ENCODE results near the gene BTRC. TPM values are rescaled to one million over a fixed set of nuclear protein-coding genes. Genes with fewer than 3 reads are reported as not detected.

BTRC gene
- total RNA-seq, 2 experiments from 2014 or later, result 17.3 to 20.6 TPM

GRCh38 chr10:101558671-101559595 is 205.0 kb downstream of the BTRC start:
- POLR2A ChIA-PET, result interaction anchor here (0.8 to 1.1 kb wide), 2 partner anchors 8 to 27 kb away, joined by 3 read pairs; no protein-coding TSS in a partner anchor
- CTCF ChIA-PET, result interaction anchor here (0.6 kb wide), 1 partner anchor 264 kb away, joined by 5 read pairs; no protein-coding TSS in a partner anchor

DNA sequence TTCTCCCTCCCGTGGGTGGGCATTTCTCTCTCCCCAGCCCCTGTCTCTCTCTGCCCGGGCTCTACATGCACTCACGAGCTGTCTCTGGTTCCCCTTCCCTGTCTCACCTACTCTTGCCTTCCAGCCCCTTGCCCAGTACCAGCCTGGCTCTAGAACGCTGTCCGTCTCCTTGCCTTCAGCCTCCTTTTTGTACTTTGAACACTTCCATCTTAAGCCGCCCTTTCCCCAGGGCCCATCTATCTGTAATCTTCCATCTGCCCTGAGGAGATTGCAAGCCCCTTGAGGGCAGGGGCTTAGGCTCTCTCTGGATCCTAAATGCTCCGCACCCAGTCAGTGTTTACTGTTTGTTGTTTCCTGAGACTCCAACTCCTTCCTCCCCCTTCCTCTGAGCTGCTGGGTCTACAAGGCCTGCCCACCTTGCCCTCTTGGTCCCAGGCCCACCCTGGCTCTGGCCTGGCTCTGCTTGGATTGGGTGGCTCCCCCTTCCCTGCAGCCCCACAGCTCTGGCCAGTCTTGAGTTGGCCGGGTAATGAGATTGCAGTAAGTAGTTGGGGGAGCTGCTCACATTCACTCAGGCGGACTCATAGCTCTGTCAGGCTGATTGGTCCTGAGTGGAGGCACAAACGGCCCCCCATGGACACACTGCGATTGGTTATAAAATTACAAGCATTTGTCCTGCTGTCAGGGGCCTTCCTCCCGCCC is 205.8 kb downstream of the BTRC start:
- CTCF ChIA-PET, result interaction anchor here (0.6 to 0.7 kb wide), 2 partner anchors 10 to 546 kb away, joined by 3 to 4 read pairs; no protein-coding TSS in a partner anchor
- POLR2A ChIA-PET, result interaction anchor here (1.1 kb wide), 1 partner anchor 9 kb away, joined by 3 read pairs; no protein-coding TSS in a partner anchor

GRCh38 chr10:101560298-101561067 is 206.5 kb downstream of the BTRC start:
- ChIA-PET CTCF (interaction anchor here (0.6 to 0.7 kb wide), 2 partner anchors 9 to 547 kb away, joined by 3 to 4 read pairs; no protein-coding TSS in a partner anchor), POLR2A (no interaction called here)

DNA sequence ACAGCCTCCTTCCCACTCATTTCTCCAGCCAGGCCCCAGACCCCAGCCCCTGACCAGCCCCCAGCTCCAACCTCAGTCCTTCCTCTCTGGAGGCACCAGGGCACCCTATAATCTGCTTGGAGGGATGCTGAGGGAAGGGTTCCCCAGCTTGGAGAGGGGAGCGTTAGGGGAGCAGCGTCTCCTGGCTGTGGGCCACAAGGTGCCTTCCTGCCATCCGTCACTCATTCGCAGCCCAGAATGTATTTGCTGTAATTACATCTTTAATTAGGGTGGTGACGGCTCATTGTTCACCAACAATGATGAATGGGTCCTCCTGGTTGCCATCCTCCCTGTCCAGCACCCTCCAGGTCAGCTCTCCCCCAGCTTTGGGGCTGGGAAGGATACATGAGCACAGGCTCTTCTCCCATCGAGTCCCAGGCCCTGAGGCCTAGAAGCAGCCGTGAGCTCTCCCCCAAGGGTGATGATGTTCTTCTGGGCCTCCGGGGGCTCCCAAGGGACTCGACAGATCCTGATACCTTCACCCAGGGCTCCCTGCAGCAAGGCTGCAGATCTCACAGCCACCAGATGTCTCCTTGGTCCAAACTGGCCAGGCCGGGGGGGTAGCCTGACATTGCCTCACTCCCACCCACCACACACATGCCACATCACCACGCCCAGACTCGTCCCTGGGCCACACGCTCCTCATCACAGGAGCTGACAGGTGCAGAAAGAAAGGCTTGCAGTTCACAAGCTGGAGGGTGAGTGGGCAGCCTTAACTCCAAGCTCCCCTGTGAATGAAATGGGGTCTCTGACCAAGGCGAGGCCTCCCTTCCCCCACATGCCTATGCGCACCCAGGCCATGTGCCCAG is 207.3 kb downstream of the BTRC start:
- ChIA-PET CTCF (interaction anchor here (0.7 kb wide), 1 partner anchor 10 kb away, joined by 3 read pairs; no protein-coding TSS in a partner anchor), POLR2A (no interaction called here)

DNA sequence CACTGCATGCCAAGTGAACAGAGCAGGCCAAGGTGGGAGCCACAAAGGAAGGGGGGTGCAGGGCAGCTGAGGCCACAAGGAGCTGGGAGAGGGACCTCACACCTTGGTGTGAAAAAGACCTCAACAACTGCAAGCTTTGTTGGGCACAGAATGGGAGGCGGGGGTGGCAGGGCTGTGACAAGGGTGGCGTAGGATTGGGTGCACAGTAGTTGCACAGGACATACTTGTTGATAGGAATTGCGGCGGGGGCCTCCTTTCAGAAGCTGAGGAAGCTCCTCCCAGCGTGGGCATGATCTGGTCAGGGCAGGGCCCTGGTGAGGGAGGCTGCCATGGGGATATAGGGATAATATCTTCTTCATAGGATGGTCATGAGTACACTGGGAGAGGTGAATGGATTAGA is 208.3 kb downstream of the BTRC start:
- ChIA-PET CTCF (interaction anchor here (0.7 kb wide), 1 partner anchor 9 kb away, joined by 3 read pairs; no protein-coding TSS in a partner anchor), POLR2A (no interaction called here)

GRCh38 chr10:101563007-101563406 is 209.0 kb downstream of the BTRC start:
- CTCF ChIA-PET, result no interaction called here
- POLR2A ChIA-PET, result no interaction called here

DNA sequence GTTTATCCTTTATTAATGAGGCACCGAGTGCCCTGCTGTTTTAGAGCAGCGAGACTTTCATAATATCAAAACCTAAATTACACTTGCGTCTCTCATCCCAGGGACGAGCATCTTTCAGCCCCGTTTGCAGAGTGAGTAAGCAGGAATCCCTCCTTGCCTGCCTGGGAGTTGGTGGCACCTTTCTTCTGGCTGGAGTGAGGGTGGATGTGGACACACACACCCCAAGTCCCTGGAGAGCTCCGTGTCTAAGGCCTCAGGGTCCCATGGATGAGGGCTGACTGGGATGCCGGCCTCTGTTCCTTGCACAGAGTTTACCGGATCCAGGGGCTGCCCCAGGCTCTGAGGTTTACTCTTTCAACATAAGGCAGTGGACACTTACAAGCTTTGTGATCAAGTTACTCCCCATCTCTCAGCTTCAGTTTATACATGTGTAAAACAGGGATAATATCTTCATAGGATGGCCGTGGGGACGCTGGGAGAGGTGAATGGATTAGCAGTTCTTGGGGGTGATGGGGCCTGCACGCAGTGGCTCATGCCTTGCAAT is 209.6 kb downstream of the BTRC start:
- ChIA-PET POLR2A (no interaction called here), CTCF (no interaction called here)

- CTCF ChIA-PET, result no interaction called here
- POLR2A ChIA-PET, result no interaction called here
Observed at GRCh38 chr10:101564490-101564991, 210.6 kb downstream of the BTRC start.

GRCh38 chr10:101565370-101565900 is 211.5 kb downstream of the BTRC start:
- ChIA-PET POLR2A (no interaction called here), CTCF (no interaction called here)

- ChIA-PET POLR2A (no interaction called here), CTCF (no interaction called here)
Observed at GRCh38 chr10:101565936-101566332, 212.0 kb downstream of the BTRC start.

GRCh38 chr10:101566333-101567164 is 212.6 kb downstream of the BTRC start:
- CTCF ChIA-PET, result no interaction called here
- POLR2A ChIA-PET, result no interaction called here

DNA sequence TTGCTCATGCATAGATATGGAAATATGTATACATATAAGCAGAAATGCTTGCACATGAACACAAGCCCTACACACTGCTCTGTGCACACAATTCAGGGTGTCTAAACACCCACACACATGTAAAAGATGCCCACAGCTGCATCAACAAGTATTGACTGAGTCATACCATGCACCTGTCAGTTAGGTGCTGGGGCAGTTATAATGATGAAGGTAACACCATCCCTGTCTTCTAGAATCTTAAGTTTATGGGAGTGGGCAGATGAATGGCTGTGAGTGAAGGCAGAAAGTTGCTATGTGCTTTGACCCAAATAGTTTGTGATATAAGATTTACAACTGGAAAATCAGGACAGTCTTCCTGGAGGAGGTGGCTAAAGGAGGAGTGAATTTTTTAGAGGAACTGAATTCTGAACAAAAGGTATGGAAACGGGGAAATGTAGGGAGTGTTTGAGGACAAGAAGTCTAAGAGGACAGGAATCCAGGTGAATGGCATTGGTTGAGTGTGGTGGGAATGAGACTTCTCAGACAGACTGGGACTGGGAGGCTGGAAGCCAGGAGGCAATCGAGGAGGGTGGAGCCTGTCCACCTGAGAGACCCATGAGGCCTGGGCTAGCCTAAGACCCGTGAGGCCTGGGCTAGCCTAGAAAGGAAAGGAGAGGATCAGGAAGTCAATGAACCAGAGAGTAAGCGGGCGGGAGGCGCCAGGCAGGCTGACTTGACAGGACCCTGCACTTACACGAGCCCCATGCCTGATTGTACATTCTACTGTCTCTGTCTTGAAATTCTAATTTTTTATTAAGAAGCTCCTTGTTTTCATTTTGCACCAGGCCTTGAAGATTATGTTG is 213.4 kb downstream of the BTRC start:
- ChIA-PET CTCF (interaction anchor here (1.3 kb wide), 1 partner anchor 352 kb away, joined by 3 read pairs; no protein-coding TSS in a partner anchor), POLR2A (no interaction called here)

GRCh38 chr10:101568054-101568745 is 214.2 kb downstream of the BTRC start:
- ChIA-PET POLR2A (no interaction called here), CTCF (interaction anchor here (1.3 kb wide), 1 partner anchor 353 kb away, joined by 3 read pairs; no protein-coding TSS in a partner anchor)

GRCh38 chr10:101569323-101569621 is 215.3 kb downstream of the BTRC start:
- POLR2A ChIA-PET, result interaction anchor here (1.0 kb wide), 1 partner anchor 354 kb away, joined by 3 read pairs; no protein-coding TSS in a partner anchor

DNA sequence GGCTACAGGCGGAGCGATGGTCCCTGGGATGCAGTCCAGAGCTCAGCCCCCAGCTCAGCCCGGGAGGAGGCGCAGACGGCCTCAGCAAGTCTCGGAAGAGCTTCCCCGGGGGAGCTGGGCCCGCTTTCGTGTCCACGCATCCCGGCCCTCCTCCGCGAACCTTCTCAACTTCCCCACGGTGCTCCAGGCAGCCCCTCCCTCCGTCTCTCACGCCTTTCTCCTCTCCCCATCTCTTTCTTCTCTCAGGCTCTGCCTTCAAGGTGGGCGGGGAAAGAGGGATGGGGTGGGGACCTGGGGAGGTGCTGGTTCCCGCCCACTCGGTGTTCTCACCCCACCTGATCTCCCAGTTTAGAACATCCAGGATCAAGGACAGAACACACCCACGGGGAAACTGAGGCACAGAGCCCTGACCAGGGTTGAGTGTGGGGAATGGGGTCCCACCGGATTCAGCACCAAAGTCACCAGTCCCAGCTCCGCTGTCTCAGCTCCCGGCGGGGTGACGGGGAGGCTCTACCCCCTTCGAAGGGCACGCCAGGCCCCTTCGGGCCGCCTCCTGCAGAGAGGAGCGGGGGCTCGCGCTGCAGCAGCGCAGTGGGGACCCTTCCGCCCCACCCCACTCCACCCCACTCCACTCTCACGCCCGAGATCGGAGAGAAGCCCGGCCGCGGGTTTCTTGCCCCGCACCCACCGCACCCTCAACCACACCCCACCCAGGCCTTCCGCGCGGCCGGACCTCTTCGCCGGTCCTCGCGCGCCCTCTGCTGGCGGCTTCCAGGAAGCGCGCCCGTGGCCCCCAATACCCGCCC is 215.9 kb downstream of the BTRC start:
- CTCF ChIA-PET, result interaction anchor here (0.6 to 4.1 kb wide), 27 partner anchors 9 to 474 kb away, joined by 3 to 31 read pairs (median 4); partner anchors contain the start of genes DPCD and POLL
- POLR2A ChIA-PET, result interaction anchor here (1.0 kb wide), 1 partner anchor 355 kb away, joined by 3 read pairs; no protein-coding TSS in a partner anchor

More at GRCh38 chr10:101569323-101569621, 215.3 kb downstream of the BTRC start:
- CTCF ChIA-PET, result interaction anchor here (0.6 to 4.1 kb wide), 19 partner anchors 9 to 474 kb away, joined by 3 to 31 read pairs (median 4); no protein-coding TSS in a partner anchor
